Fibroblast of skin of abdomen (primary cell): ENCODE measurements around the gene TP63.

ENCODE experiments used
- DNase-seq: peaks from one replicate; pipeline ENCODE4 v3.0.0-alpha.2; 2013

Gene TP63

DNA sequence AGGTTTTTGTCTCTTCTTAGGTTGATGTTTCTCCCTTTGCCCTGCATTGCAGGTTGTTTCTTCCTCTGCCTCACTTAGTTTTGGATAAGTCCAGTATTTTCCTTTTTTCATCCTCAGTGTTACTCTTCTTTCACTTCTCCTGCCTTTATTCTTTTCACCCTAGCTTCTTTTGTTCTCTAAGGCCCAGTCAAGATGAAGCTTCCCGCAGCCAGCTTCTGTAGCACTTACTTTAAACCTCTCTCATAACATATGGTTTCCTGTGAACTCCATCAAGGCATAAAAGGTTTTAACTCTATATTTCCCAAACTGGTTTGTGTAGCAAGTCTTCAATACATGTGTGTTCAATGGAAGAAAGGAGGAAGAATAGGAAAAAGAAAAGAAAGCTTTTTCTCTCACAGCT lies 54.1 kb downstream of the TP63 start:
- DNase-seq = no peak

DNA sequence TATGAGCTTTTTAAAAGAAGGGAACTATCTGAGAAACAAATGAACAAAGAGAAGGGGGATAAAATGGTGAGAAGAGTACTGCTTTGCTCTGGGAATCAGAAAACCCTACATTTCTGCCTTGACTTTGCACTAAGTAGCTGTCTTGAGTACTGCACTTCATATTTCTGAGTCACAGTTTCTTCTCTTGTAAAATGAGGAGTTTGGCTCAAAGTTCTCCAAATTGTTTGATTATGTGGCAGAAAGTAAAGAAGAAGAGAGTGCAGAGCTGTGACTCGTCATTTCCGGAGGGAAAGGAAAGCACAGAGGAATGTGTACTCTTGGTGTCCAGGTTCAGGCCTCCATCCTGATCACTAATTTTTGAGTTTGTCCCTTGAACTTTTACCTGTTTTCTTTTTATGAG lies 54.7 kb downstream of the TP63 start:
- peak; percentile 91 for DNase-seq

DNA sequence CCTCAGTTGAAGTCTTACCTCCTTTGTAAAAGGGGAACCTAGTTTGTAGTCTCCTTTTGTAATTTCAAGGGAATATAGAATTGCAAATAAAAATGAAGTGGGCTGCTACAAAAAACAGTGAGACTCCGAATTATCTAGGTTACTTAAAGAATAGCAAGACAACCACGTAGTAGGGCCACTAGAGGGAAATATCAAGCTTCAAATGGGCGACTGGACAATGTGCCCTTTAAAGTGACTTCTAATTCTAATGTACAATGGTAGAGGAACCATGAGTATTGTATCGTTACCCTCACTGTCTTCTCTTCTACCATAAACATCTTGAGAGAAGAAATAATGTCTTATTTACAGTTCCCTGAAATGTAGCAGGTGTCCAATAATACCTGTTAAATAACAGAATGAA lies 56.3 kb downstream of the TP63 start:
- no peak for DNase-seq

DNA sequence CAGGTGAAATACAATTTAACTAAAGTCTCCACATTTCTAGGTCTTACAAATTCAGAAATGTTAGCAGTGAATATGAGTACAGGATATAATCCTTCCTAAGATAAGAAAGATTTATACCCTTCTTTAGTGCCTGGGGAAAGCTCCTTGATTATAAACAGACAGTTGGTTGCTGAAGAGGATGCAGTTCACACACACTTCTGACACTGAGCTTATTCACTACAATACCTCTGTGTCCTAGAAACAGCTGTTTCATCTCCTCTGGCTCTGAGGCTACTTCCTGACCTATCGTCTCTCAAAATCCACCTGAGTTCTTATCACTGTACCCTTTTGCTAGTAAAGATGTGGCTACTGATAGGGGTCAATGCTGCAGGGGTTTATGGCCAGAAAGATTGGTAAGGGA lies 57.1 kb downstream of the TP63 start:
- no peak for DNase-seq

DNA sequence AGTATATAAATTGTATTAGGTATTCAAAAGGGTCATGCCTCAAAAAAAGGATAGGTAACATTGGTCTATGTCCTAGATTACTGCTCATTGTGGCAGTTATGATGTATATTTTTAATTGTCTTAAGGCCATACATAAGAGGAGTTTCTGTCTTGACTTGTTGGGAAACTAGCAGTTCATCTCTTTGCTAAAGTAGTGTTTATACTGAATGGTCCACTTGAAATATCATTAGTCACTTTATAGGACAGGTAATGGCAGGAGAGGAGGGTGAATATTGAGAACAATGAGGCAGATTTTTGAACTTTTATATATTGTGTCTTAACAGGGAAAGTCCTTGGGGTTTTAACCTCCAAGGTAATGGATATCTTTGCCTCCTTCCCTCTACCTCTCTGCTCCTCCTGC lies 58.4 kb downstream of the TP63 start:
- DNase-seq = no peak

DNA sequence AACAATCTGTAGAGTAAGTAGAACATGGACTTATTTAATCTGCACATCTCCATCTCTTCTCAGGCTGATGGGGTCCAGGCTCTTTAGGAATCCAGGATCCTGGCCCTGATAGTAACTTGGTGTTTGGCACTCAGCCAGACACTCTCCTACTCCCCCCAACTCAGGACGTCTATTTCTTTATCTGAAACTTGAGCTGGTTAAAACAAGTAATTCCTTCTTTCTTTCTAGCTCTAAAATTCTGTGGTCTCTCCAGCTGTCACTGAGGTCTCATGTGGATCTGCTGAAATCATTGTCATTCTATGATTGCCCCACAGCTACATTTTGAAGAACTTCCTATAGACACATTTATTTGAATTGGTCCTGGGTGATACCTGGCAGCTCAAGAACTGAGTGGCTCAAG lies 59.0 kb downstream of the TP63 start:
- DNase-seq = no peak

DNA sequence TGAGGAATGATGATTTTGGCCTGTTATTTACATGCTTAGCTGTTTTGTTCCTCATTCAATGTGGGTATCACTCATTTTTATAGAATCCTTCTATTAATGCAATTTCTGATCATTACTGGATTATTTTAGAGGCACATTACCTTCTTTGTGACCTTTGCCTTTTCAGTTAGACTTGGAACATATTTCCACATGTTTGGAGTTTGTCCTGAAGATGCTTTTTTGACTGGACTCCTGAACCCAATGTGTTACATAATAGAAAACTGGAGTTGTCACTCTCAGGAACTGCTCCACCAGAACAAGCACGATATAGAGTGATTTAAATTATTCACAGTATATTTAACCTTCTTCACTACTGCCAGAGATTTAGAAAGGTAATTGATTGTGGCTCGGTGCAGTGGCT lies 59.5 kb downstream of the TP63 start:
- no peak for DNase-seq

DNA sequence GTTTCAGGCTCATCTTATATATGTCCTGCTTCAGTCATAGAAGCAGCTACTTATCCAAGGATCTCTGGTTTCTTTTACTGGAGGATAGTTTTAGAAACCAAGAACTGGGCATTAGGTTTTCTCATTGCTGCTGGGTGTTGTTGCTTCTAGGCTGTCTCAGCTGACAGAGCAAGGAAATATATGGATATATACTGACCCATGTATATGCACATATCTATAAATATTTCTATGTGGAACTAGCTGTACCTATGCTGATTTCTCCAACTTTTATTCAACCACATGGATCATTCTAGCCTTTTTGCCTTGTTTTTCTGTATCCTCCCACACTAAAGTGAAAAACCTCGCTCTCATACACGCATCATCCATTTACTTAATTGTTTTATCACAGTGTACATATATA lies 64.2 kb downstream of the TP63 start:
- no peak for DNase-seq

DNA sequence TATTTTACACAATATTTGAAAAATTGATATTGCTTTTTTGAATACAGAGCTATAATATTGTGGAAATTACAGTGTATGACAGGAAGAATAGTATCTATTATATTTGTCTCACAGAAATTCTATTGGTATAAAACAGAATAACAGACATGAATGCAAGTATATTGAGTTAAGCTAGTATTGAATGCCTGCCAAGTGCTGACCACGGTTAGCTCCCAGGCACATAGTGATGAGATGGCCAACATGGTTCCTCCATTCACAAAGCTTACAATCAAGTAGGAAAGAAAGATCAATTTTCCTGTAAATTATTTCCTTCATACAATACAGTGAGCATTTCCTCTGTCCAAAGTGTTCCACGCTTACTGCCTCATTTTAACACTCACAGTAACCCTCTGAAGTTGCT lies 67.6 kb downstream of the TP63 start:
- peak; percentile 46 for DNase-seq

DNA sequence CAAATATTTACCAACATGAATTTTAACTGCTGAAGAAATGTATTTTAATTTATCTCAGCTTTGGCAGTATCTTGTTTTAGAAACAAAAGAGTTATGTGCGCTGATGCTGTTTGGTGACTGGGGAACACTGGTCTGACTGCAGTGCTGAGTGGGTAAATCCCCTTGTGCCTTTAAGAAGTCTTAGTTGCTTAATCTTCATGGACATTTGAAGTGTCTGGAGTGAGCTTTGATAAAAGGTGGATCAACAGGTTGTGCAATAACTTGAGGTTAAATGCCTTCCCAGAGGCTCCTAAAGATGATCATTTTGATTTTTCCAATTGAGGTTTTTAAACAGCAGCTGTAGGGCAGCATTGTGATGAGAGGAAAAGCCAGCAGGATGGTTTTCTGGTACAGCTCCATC lies 68.7 kb downstream of the TP63 start:
- DNase-seq = no peak

DNA sequence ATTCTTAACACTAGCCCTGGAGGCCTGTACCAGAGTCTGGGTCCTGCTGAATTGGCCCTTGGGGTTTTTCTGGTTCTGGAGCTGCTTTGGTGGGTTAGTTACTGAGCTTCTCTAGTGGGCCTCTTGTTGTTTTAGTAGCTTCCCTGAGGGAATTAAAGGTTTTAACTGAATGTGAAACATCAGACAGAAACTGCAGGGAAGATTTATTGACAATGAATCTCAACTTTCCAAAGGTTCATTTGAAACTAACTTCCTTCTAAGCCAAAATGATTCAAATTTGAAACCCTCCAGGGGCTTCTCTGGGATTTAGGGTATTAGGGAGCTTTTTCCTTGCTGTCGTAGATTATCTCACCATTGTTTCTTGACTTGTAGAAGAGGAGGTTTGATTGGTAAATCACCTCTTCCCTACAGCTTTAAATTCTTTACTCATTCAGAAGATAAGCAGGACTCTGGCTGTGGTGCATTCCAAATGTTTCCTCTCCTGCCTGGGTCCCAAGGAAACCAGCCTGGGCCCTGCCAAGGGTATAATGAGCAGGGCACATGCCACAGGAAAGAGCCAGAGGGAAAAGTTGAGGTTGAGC lies 71.0 kb downstream of the TP63 start:
- DNase-seq = peak; percentile 41

DNA sequence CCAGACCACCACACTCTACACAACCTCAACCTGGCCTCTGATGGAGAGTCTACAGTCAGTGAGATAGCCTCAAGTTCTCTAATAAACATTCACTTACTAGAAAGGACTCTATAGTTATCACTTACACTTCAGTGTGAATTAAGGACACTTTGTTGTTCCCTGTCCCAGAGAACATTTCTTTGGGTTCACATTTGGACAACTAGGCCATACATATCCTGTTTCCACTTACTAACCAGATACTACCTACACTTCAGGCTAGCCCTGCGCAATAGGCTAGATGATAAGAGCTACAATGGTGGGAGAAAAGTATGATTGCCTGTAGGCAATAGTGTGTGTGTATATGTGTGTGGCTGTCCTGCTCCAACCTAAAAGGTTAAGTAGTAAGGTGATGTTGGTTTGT lies 72.7 kb downstream of the TP63 start:
- DNase-seq = no peak

DNA sequence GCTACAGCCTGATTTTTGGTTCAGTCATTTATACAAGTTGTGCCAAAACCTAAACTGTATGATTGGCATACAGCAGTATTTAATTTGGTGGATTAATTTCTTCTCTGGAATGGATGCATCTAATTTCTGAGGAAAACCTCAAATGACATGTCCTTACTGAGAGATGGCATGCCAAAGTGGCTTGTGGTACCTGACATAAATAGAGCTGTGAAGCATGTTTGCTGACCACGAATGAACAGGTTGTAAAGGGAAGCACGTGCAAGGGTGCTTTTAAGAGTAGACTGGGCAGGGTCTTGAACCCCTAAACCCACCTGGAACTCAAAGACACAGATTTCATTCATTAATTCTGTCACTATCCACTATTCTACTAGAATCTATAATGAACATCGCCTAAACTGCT lies 77.2 kb downstream of the TP63 start:
- DNase-seq = no peak

DNA sequence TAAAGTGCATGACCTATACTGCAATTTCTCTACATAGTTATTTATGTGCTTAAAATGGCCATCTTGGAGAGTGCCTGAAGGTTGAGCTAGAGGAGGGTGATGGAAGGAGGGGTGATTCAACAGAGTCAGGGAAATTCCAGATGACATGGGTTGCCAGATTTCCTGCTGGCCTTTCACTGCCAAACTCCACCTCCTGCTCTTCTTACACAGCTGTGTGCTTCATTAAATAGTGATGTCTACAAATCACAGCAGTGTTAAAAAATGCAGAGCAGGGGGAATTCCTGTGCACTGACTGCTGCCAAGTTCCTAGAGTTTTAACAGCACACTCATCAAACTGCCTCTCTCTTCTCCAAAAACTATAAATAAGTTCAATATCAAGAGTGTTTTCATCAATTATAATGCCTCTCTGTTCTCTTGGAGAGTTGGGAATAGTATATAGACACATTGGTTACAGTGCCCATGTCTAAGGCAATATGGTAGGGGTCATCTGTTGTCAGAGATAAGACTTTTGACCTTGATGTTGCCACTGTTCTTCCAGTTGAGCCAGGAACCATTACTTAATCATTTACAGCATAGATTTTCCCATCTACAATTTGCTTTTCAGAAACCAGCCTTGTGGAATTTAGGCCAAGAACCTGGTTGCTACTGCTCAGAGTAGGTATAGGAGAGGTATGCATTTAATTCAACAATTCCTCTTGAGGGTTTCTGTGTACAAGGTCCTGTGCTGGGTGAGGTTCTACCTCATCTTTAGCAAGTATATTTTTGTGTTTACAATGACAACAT lies 79.6 kb downstream of the TP63 start:
- peak; percentile 99 for DNase-seq

DNA sequence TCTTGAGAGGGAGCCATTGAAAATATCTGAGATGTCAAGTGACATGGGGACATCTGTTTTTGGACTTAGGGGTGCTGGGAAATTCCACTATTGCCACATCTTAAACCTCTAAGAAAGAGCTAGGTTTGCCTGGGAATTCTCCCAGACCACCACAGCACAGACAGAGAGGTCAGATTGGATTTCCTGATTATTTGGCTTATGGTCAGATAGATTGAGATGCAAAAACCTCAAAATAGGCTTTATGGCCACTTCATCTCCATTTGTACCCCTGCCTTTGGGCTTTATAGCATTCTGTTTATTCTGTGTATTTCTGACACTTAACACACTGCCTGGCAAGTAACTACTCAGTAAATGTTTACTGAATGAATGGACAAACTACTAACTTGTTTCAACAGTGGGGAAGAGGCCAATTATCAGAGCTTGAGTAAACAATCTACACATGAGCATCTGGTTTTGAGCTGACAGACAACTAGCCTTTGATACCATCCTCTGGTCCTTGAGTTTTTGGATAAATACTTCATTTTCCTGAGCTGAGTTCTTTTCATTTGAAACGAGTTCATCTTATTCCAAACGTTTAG lies 81.8 kb downstream of the TP63 start:
- DNase-seq = peak; percentile 26

DNA sequence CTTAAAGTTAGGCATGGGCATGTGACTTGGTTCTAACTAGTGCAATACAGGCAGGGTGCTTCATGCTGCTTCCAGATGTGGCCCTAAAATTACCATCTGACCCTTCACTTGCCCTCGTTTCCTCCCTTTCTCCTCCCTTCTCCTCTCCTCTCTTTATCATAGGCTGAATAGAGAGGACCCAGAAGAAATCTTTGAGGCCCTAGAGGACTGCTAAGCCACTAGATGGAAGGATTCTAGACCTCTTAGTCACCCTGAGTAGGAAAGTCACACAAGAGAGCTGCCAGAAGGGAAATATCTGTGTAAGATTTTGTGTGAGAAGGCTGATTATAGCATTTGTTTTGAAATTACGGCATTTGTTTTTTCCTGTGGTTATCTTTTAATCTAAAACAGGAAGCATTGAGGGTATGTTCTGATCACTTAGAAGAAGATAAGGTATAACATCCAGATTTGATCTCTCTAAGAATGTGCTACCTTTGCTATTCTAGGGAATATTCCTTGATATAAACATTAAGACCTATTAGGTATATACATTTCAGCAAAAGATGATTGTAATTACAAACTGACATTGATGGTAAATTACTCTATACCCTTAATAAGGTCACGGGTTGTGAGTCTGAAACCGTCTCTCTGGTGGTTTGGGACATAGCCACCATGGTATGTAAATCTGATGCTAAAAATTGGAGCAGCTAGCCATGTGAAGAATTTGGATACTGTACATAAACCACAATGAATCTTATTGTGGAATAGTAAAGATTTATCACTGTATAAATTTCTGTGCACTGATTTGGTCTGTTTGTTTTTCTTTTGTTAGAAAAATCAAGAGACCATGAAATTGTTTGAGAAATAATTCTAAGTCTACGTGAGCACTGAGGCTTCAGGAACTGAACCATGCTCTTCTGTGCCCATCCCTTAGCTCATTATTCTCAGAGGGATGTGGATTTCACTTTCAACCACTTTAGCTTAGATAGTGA lies 84.1 kb downstream of the TP63 start:
- DNase-seq = peak; percentile 96

DNA sequence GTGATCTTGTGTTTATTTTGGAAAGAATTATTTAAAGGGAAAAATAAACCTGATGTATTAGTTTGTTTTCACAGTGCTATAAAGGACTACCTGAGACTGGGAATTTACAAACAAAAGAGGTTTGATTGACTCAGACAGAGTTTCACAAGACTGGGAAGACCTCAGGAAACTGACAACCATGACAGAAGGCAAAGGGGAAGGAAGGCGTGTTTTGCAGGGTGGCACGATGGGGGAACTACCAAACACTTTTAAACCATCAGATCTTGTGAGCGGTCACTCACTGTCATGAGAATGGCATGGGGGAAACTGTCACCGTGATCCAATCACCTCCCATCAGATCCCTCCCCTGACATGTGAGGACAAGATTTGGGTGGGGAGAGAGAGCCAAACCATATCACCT lies 87.0 kb downstream of the TP63 start:
- DNase-seq = no peak

DNA sequence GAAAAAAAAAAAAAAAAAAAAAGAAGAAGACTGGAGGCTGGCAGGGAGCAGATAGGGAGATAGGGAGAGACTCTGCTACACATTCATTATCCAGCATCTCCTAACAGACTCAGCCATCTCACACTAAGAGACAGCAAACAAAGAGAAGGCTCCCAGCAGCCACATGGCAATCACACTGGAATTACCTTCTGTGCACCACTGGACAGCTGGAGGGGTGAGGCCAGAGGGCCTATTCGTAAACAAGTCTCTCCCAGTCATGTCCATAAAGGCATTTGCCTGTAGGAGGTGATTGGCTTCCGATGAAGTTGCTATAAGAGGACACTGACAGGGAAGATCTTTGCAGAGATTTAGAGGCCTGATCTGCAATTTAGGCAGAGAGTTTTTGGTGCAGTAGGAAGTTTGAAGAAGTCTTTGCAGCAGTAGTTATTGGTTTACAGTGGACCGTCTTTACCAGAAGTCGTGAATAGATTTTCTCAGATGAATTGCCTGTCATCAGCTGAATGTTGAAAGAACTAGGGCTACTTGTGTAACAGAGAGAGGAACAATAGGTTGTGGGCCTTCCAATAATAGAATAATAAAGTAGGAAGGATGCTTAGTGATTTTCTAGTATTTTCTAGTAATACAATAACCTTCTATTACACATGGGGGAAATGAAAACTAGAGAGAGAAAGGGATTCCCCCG lies 89.7 kb downstream of the TP63 start:
- DNase-seq = peak; percentile 28

DNA sequence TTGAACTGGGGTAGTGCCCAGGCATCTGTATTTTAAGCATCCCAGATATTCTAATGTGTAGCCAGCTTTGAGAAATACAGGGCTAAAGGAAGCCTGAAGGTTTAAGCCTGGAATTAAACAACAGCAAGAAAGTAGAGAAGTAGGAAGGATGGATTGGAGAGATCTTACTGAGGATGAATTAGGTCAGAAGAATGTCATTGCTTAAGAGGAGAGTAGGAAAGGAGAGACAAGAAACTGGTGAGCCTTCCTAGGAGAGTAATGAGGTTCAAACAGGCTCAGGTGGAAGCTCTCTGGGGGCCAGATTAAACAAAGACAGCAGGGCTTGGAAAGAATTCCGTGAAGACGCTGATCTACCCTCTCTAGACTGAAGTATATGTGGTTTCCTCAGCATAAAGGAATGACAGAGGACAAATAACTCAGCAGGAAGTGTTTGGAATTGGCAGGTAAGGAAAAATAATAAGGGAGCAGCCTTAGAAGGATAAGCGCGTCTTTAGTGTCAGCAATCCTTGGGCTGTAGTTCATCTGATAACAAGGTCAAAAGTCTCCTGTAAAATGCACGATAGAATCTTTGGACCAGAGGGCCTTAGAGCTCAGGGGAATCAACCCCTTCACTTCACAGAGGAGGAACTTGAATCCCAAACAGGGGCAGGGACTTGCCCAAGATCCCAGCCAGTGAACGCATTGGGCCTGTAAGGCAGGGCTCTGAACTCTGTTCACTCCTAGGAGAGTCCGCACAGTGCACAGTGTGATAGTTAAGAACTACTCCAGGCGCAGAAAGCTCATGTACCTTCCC lies 90.9 kb downstream of the TP63 start:
- DNase-seq = no peak

DNA sequence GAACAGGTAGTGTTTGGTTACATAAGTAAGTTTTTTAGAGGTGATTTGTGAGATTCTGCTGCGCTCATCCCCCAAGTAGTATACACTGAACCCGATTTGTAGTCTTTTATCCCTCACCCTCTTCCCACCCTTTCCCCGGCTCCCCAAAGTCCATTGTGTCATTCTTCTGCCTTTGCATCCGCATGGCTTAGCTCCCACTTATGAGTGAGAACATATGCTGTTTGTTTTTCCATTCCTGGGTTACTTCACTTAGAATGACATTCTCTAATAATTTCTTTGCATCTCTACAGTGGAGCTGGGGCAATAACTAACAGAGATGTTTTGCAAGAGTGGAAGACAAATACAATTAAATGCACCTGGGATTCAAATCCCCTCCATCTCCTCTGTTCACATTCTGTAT lies 93.2 kb downstream of the TP63 start:
- DNase-seq = peak; percentile 75

DNA sequence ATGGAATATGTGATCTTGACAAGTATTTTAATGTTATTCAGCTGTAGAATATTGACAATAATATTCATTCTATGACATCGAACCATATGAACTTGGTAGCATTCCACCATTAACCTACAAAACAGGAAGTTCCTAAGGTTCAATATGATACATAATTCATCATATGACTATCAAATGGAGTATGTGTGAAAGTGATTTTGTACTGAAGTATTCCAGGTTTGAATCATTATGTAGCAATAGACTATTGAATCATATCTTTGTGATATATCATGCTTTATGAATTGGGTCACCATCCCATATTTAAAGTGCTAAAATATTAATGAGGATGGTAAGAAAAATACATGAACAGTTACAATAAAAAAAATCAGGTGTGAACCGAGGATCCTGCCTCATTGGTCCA lies 95.1 kb downstream of the TP63 start:
- peak; percentile 65 for DNase-seq

DNA sequence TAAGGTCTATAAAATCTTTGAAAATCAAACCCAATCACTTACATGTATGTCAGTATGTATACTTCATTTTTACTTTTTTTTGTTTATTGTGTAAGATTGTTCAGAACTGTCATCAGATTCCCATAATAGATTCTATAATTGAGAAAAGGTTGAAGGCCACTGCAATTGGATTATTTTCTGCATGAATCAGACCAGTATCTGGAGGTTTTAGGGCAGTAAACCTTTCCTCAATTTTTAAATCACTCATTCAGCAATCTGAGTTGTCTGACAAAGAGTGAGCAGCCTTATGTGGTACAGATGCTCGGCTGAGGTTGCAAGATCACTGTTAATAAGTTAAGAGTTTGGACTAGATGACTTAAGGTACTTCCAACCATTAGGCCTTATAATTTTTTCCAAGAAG lies 96.0 kb downstream of the TP63 start:
- peak; percentile 87 for DNase-seq
